ENCODE results near the gene GRWD1.

The GRWD1 gene

DNA sequence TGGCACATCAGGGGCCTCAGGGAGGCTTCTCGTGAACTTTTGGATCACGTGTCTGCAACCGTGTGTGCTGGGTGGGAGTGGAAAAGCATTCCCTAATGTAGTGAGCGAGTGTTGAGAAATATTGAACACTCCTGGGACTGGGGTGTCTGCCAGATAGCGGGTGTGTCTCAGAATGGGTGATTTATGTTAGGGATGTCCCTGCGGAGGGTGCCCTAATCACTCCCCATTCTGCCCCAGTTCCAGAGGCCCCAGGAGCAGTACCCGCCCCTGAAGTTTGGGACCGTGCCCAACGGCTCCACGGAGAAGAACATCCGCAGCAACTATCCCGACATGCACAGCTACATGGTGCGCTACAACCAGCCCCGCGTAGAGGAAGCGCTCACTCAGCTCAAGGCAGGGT is 24.2 kb upstream of the GRWD1 start:
- CTCF ChIA-PET: no interaction called here
- TF ChIP-seq, protein P1, sequence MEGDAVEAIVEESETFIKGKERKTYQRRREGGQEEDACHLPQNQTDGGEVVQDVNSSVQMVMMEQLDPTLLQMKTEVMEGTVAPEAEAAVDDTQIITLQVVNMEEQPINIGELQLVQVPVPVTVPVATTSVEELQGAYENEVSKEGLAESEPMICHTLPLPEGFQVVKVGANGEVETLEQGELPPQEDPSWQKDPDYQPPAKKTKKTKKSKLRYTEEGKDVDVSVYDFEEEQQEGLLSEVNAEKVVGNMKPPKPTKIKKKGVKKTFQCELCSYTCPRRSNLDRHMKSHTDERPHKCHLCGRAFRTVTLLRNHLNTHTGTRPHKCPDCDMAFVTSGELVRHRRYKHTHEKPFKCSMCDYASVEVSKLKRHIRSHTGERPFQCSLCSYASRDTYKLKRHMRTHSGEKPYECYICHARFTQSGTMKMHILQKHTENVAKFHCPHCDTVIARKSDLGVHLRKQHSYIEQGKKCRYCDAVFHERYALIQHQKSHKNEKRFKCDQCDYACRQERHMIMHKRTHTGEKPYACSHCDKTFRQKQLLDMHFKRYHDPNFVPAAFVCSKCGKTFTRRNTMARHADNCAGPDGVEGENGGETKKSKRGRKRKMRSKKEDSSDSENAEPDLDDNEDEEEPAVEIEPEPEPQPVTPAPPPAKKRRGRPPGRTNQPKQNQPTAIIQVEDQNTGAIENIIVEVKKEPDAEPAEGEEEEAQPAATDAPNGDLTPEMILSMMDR (IDR thresholded peaks at IDR 0.05; ENCODE audit: control extremely low read depth, extremely low read depth, low read depth, missing control alignments): no peak
- no peak for DNase-seq (ENCODE audit: extremely low spot score)
- POLR2A ChIA-PET: no interaction called here

DNA sequence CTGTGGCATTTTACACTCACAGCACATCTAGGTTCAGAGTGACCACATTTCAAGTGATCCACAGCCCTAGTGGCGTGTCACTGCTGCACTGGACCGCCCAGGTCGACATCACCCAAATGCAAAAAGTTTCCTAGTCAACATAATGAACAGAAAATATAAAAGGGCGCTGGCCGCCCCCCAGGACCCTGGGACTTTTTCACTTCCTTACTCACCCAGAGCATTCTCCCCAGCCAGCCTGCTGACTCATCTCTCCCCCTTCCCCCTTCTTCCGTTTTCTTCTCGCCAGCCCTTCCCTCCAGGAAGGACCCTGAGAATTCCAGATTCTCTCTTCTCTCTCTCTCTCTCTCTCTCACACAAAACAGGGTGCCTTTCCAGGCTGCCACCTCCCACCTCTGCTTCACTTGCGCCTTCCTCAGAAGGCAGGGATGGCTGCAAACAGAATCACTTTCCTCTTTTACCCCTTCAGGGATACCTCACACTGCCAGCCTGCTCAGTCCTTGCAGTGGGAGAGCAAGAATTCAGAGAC is 21.0 kb upstream of the GRWD1 start:
- CTCF ChIA-PET: no interaction called here
- peak; percentile 65 for DNase-seq (ENCODE audit: extremely low spot score)

DNA sequence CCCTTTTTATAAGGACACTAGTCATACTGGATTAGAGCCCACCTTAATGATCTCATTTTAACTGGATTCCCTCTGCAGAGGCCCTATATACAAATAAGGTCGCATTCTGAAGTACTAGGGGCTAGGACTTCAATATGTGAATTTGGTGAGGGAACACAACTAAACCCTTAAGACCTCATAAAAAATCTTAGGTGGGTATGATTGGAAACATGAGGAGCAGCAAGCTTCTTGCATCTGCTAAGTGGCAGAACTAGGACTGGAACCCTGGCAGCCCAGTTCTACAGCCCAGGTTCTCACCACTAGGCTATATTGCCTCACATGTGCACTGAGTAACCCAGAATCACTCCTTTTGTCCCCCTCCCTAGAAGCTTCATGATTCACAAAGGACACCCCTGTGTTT is 17.1 kb upstream of the GRWD1 start:
- ChIA-PET CTCF (interaction anchor here (0.7 to 0.9 kb wide), 2 partner anchors 14 to 16 kb away, joined by 3 read pairs; no protein-coding TSS in a partner anchor), POLR2A (no interaction called here)
- no peak for DNase-seq (ENCODE audit: extremely low spot score)
- TF ChIP-seq, protein P1 (IDR thresholded peaks at IDR 0.05; ENCODE audit: control extremely low read depth, extremely low read depth, low read depth, missing control alignments): no peak

More for the DNA sequence above, 21.0 kb upstream of the GRWD1 start:
- TF ChIP-seq, protein P1 (IDR thresholded peaks at IDR 0.05; ENCODE audit: control extremely low read depth, extremely low read depth, low read depth, missing control alignments): no peak
- POLR2A ChIA-PET: no interaction called here

DNA sequence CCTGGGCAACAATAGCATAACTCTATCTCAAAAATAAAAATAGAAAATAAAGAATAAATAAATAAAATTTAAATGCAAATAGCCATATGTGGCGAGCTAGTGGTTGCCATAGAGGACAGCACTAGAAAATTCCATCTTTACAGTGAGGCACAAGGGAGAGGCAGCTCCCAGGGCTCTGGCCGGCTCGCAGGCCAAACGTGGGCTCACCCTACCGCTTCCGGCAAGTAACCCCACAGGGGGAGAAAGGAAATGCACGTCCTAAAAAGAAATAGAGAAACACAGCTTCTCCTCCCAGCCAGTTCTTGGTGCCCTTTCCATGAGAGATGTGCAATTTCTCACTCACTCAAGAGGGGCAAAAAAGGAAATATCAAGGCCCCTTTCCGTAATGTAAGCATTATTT is 12.4 kb upstream of the GRWD1 start:
- TF ChIP-seq, protein P1 (IDR thresholded peaks at IDR 0.05; ENCODE audit: control extremely low read depth, extremely low read depth, low read depth, missing control alignments): no peak
- ChIA-PET CTCF (interaction anchor here (1.6 kb wide), 1 partner anchor 56 kb away, joined by 3 read pairs; no protein-coding TSS in a partner anchor), POLR2A (no interaction called here)
- DNase-seq (ENCODE audit: extremely low spot score): no peak

DNA sequence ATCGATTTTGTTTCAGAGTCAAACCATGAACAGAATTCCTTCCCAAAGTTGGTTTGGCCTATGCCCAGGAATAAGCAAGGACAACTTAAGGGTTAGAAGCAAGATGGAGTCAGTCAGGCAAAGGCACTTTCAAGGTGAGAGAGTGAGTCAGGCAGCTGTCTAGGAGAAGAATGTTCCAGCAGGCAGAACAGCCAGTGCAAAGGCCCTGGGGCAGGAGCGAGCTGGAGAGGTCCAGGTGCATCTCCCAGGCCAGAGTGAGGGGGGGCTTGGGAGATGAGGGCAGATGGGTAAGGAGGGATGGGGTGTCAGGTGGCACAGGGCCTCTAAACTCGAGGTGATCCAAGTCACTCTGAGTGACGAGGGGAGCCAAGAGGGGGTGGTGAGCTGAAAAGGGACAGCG is 9.2 kb upstream of the GRWD1 start:
- CTCF ChIA-PET: interaction anchor here (1.2 kb wide), 1 partner anchor 30 kb away, joined by 3 read pairs; no protein-coding TSS in a partner anchor
- DNase-seq (ENCODE audit: extremely low spot score): no peak
- TF ChIP-seq, protein P1 (IDR thresholded peaks at IDR 0.05; ENCODE audit: control extremely low read depth, extremely low read depth, low read depth, missing control alignments): no peak
- POLR2A ChIA-PET: no interaction called here

DNA sequence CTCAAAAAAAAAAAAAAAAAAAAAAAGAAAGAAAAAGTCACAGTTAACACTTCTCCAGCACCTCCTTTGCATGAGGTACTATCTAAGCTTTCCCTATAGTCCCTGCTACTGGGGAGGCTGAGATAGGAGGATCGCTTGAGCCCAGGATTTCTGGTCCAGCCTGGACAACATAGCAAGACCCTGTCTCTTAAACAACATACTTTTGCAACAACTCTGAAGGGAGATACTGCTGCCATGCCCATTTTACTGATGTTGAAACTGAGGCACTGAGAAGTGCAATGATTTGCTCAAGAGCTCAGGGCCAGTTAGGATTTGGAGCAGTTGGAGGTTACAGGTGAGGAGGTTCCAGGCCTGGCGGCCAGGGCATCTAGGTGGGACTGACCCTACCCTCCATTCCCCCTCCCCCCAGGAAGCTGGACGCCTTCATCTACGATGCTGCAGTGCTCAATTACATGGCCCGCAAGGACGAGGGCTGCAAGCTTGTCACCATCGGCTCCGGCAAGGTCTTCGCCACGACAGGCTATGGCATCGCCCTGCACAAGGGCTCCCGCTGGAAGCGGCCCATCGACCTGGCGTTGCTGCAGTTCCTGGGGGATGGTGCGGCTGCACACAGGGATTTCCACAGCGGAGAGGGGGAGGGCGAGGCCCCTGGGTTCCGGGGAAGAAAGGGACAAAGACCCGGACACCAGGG is 4.3 kb upstream of the GRWD1 start:
- no peak for DNase-seq (ENCODE audit: extremely low spot score)
- TF ChIP-seq, protein P1 (IDR thresholded peaks at IDR 0.05; ENCODE audit: control extremely low read depth, extremely low read depth, low read depth, missing control alignments): no peak
- ChIA-PET POLR2A (no interaction called here), CTCF (interaction anchor here (1.4 to 1.7 kb wide), 2 partner anchors 11 to 168 kb away, joined by 5 to 7 read pairs; no protein-coding TSS in a partner anchor)

All from GM10248 (cell line).